Ectodermal cell (in vitro differentiated cells): ENCODE data around the gene SHANK3.
"Not testable (repeated sequence)": the region's sequence is repeated elsewhere in the genome, so short reads cannot be mapped to it uniquely, and the experiment has no call there.

Experiments used
- H3K27ac ChIP-seq: 2 replicates; pipeline ENCODE4 v1.7.0; 2013; ENCODE audit warnings: mild to moderate bottlenecking, low read depth, low read length; ENCODE audit not compliant: insufficient read depth, poor library complexity, severe bottlenecking
- H3K27me3 ChIP-seq: 2 replicates; pipeline ENCODE4 v1.7.0; 2013; ENCODE audit warnings: mild to moderate bottlenecking, low read length; ENCODE audit not compliant: insufficient read depth, control insufficient read depth, poor library complexity, severe bottlenecking
- H3K36me3 ChIP-seq: one replicate; pipeline ENCODE4 v1.7.0; 2013; ENCODE audit warnings: low read length; ENCODE audit not compliant: control insufficient read depth, insufficient read depth
- H3K4me1 ChIP-seq: one replicate; pipeline ENCODE4 v1.7.0; 2013; ENCODE audit warnings: low read length; ENCODE audit not compliant: control insufficient read depth, insufficient read depth
- H3K4me3 ChIP-seq: 2 replicates; pipeline ENCODE4 v1.7.0; 2013; ENCODE audit warnings: low read depth, low read length, control low read depth; ENCODE audit not compliant: insufficient read depth
- H3K9me3 ChIP-seq: 2 replicates; pipeline ENCODE4 v1.7.0; 2013; ENCODE audit warnings: mild to moderate bottlenecking, low read length, moderate library complexity; ENCODE audit not compliant: control insufficient read depth
- WGBS, 2 experiments: methylation state at CpG; one replicate each; pipeline ENCODE4 v1.1.7; 2013; ENCODE audit warnings: missing lambda C conversion rate in 2 of 2; 5-methylcytosine and 5-hydroxymethylcytosine counted together

The SHANK3 gene

GRCh38 chr22:50630376-50630775 lies 42.2 kb upstream of the SHANK3 start:
- H3K27me3 ChIP-seq: peaks cover 4% of the 10 kb centered on the region
- H3K4me1 ChIP-seq: peaks cover 12% of the 10 kb centered on the region
- no peak overlapping the region for H3K27ac ChIP-seq
- H3K36me3 ChIP-seq: no peaks in the 10 kb centered on the region
- no peaks in the 10 kb centered on the region for H3K9me3 ChIP-seq
- 91 to 92% methylated on average over 5 of the region's 5 CpGs for WGBS, 2 experiments
- H3K4me3 ChIP-seq: no peak overlapping the region

GRCh38 chr22:50633086-50633485 lies 39.5 kb upstream of the SHANK3 start:
- Histone ChIP-seq H3K9me3 (no peaks in the 10 kb centered on the region), H3K27me3 (peaks cover 4% of the 10 kb centered on the region), H3K4me3 (no peak overlapping the region), H3K27ac (no peak overlapping the region), H3K36me3 (no peaks in the 10 kb centered on the region), H3K4me1 (peaks cover 6% of the 10 kb centered on the region)
- 95 to 97% methylated on average over 5 of the region's 5 CpGs for WGBS, 2 experiments

GRCh38 chr22:50633771-50634170 lies 38.9 kb upstream of the SHANK3 start:
- peaks cover 2% of the 10 kb centered on the region for H3K4me1 ChIP-seq
- peaks cover 3% of the 10 kb centered on the region for H3K27me3 ChIP-seq
- no peak overlapping the region for H3K27ac ChIP-seq
- WGBS, 2 experiments: 87 to 91% methylated on average over 11 of the region's 11 CpGs
- H3K9me3 ChIP-seq: no peaks in the 10 kb centered on the region
- no peaks in the 10 kb centered on the region for H3K36me3 ChIP-seq
- H3K4me3 ChIP-seq: no peak overlapping the region

GRCh38 chr22:50635591-50635990 lies 37.0 kb upstream of the SHANK3 start:
- no peaks in the 10 kb centered on the region for H3K4me1 ChIP-seq
- 90% methylated on average over 11 of the region's 11 CpGs for WGBS, 2 experiments
- H3K9me3 ChIP-seq: no peaks in the 10 kb centered on the region
- H3K27me3 ChIP-seq: no peaks in the 10 kb centered on the region
- no peaks in the 10 kb centered on the region for H3K36me3 ChIP-seq
- H3K27ac ChIP-seq: no peak overlapping the region
- no peak overlapping the region for H3K4me3 ChIP-seq

GRCh38 chr22:50640296-50640695 lies 32.3 kb upstream of the SHANK3 start:
- not testable (repeated sequence) for H3K27ac ChIP-seq, H3K4me3 ChIP-seq, H3K9me3 ChIP-seq, H3K36me3 ChIP-seq
- H3K27me3 ChIP-seq: peaks cover 15% of the 10 kb centered on the region
- H3K4me1 ChIP-seq: peaks cover 14% of the 10 kb centered on the region
- WGBS, 2 experiments: 90 to 94% methylated on average over 12 of the region's 12 CpGs

- Histone ChIP-seq H3K36me3 (no peaks in the 10 kb centered on the region), H3K4me1 (peaks cover 14% of the 10 kb centered on the region), H3K27ac (peak overlapping the region; percentile 77), H3K9me3 (no peaks in the 10 kb centered on the region), H3K4me3 (no peak overlapping the region), H3K27me3 (peaks cover 15% of the 10 kb centered on the region)
- 75 to 77% methylated on average over 15 of the region's 15 CpGs for WGBS, 2 experiments
Observed at GRCh38 chr22:50640857-50641647, 31.6 kb upstream of the SHANK3 start.

GRCh38 chr22:50641696-50642607 lies 30.7 kb upstream of the SHANK3 start:
- Histone ChIP-seq H3K27me3 (peaks cover 15% of the 10 kb centered on the region), H3K4me3 (no peak overlapping the region), H3K9me3 (no peaks in the 10 kb centered on the region), H3K27ac (peak overlapping the region; percentile 77), H3K36me3 (no peaks in the 10 kb centered on the region), H3K4me1 (peaks cover 14% of the 10 kb centered on the region)
- 9% methylated on average over 17 of the region's 17 CpGs for WGBS, 2 experiments

- Histone ChIP-seq H3K27me3 (peaks cover 15% of the 10 kb centered on the region), H3K4me1 (peaks cover 14% of the 10 kb centered on the region)
- not testable (repeated sequence) for H3K9me3 ChIP-seq, H3K27ac ChIP-seq, H3K4me3 ChIP-seq, H3K36me3 ChIP-seq
- 92 to 93% methylated on average over 17 of the region's 17 CpGs for WGBS, 2 experiments
Observed at GRCh38 chr22:50643021-50643820, 29.4 kb upstream of the SHANK3 start.

- WGBS, 2 experiments: 89 to 93% methylated on average over 3 of the region's 3 CpGs
- Histone ChIP-seq H3K27me3 (peaks cover 15% of the 10 kb centered on the region), H3K4me1 (peaks cover 14% of the 10 kb centered on the region)
- not testable (repeated sequence) for H3K36me3 ChIP-seq, H3K27ac ChIP-seq, H3K9me3 ChIP-seq, H3K4me3 ChIP-seq
Observed at GRCh38 chr22:50643821-50644101, 28.9 kb upstream of the SHANK3 start.

- 93 to 95% methylated on average over 10 of the region's 10 CpGs for WGBS, 2 experiments
- no peak overlapping the region for H3K27ac ChIP-seq
- H3K27me3 ChIP-seq: no peaks in the 10 kb centered on the region
- no peaks in the 10 kb centered on the region for H3K36me3 ChIP-seq
- H3K9me3 ChIP-seq: peaks cover 2% of the 10 kb centered on the region
- no peaks in the 10 kb centered on the region for H3K4me1 ChIP-seq
- H3K4me3 ChIP-seq: no peak overlapping the region
Observed at GRCh38 chr22:50653256-50653655, 19.4 kb upstream of the SHANK3 start.
